Breast epithelium (tissue), 3 donors: Measurements from ENCODE around the gene CLTC.

Source experiments
- CTCF ChIP-seq, 3 donors: fragments of 450-650 bp; IDR thresholded peaks; one replicate each; pipeline ENCODE4 v1.5.1; 2016 to 2017; ENCODE audit warnings: antibody characterized with exemption in 3 of 3, mild to moderate bottlenecking in 3 of 3, moderate library complexity in 3 of 3
- POLR2A ChIP-seq: fragments of 450-650 bp; IDR thresholded peaks from one replicate; pipeline ENCODE4 v1.6.1; 2016; ENCODE audit warnings: antibody characterized with exemption, mild to moderate bottlenecking, moderate library complexity
- POLR2AphosphoS5 ChIP-seq, 3 donors: sonication (generic); formaldehyde crosslinking; IDR thresholded peaks; one replicate each; pipeline ENCODE4 v1.6.1; 2017; ENCODE audit warnings: antibody characterized with exemption in 3 of 3

DNA sequence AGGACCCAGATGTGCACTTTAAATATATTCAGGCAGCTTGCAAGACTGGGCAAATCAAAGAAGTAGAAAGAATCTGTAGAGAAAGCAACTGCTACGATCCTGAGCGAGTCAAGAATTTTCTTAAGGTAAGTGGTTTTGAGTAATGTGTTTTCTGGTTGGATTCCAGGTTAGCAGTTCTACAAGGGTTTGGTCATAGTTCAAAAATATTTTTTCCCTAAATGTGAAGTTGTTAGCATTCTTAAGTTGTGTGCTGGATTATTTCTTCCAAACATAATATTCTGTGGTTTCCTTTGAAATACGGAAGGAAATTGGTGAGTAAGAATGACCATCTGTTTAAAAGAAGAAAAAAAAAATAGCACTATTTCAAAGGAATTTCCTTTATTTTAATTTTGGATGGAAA lies 49.1 kb downstream of the CLTC start:
- no peak for TF ChIP-seq CTCF (IDR thresholded peaks at IDR 0.05)
- TF ChIP-seq POLR2AphosphoS5 (IDR thresholded peaks at IDR 0.05) = no peak
- no peak for TF ChIP-seq POLR2A
